HEK293 (cell line): ENCODE measurements around the gene A2ML1.

Source experiments
- BCL11A ChIP-seq: fragments of 450-650 bp; formaldehyde crosslinking; IDR thresholded peaks from 2 replicates; pipeline ENCODE4 v1.5.1; 2016; ENCODE audit warnings: low read depth, missing biosample characterization, missing genetic modification characterization
- KLF10 ChIP-seq: fragments of 450-650 bp; IDR thresholded peaks from 2 replicates; pipeline ENCODE4 v1.5.1; 2018; ENCODE audit warnings: missing biosample characterization, mild to moderate bottlenecking, missing genetic modification characterization
- PBX3 ChIP-seq: sonication (generic); formaldehyde crosslinking; IDR thresholded peaks from 2 replicates; pipeline ENCODE4 v1.8.1; 2022; ENCODE audit warnings: mild to moderate bottlenecking, moderate library complexity, missing genetic modification reagents
- PRDM2 ChIP-seq: fragments of 450-650 bp; formaldehyde crosslinking; IDR thresholded peaks from 2 replicates; pipeline ENCODE4 v1.5.1; 2016; ENCODE audit warnings: missing biosample characterization, missing genetic modification characterization, borderline replicate concordance
- PRDM4 ChIP-seq: fragments of 450-650 bp; formaldehyde crosslinking; IDR thresholded peaks from 2 replicates; pipeline ENCODE4 v1.5.1; 2017; ENCODE audit warnings: missing biosample characterization, missing genetic modification characterization
- REST ChIP-seq: fragments of 450-650 bp; formaldehyde crosslinking; IDR thresholded peaks from 2 replicates; pipeline ENCODE4 v1.5.1; 2016; ENCODE audit warnings: missing biosample characterization, missing genetic modification characterization
- TCF7L2 ChIP-seq: IDR thresholded peaks from 2 replicates; pipeline ENCODE4 v1.6.1; 2011; ENCODE audit warnings: low read depth, mild to moderate bottlenecking, inconsistent platforms, low read length, moderate library complexity, borderline replicate concordance
- ZFP41 ChIP-seq: fragments of 450-650 bp; formaldehyde crosslinking; IDR thresholded peaks from 2 replicates; pipeline ENCODE4 v1.5.1; 2016; ENCODE audit warnings: missing biosample characterization, missing genetic modification characterization, borderline replicate concordance
- ZNF174 ChIP-seq: fragments of 450-650 bp; formaldehyde crosslinking; IDR thresholded peaks from 2 replicates; pipeline ENCODE4 v1.5.0; 2017; ENCODE audit warnings: missing biosample characterization, mild to moderate bottlenecking, missing genetic modification characterization
- ZNF354C ChIP-seq: fragments of 450-650 bp; formaldehyde crosslinking; IDR thresholded peaks from 2 replicates; pipeline ENCODE4 v1.5.1; 2016; ENCODE audit warnings: missing biosample characterization, missing genetic modification characterization, low read depth, borderline replicate concordance
- ZNF37A ChIP-seq: fragments of 450-650 bp; IDR thresholded peaks from 2 replicates; pipeline ENCODE4 v1.5.1; 2018; ENCODE audit warnings: missing biosample characterization, missing genetic modification characterization
- ZNF394 ChIP-seq: fragments of 450-650 bp; formaldehyde crosslinking; IDR thresholded peaks from 2 replicates; pipeline ENCODE4 v1.5.1; 2016; ENCODE audit warnings: missing biosample characterization, missing genetic modification characterization, mild to moderate bottlenecking, moderate library complexity, borderline replicate concordance
- ZNF521 ChIP-seq: fragments of 450-650 bp; formaldehyde crosslinking; IDR thresholded peaks from 2 replicates; pipeline ENCODE4 v1.5.1; 2017; ENCODE audit warnings: missing biosample characterization, mild to moderate bottlenecking, missing genetic modification characterization
- ZNF555 ChIP-seq: fragments of 450-650 bp; formaldehyde crosslinking; conservative IDR thresholded peaks from 2 replicates; pipeline ENCODE4 v1.5.1; 2017; ENCODE audit warnings: missing biosample characterization, mild to moderate bottlenecking, missing genetic modification characterization, inconsistent platforms
- ZNF639 ChIP-seq: fragments of 450-650 bp; formaldehyde crosslinking; IDR thresholded peaks from 2 replicates; pipeline ENCODE4 v1.5.1; 2016; ENCODE audit warnings: missing biosample characterization, missing genetic modification characterization
- ZNF670 ChIP-seq: fragments of 450-650 bp; formaldehyde crosslinking; IDR thresholded peaks from 2 replicates; pipeline ENCODE4 v1.5.1; 2016; ENCODE audit warnings: missing biosample characterization, missing genetic modification characterization, low read depth
- ZNF747 ChIP-seq: fragments of 450-650 bp; formaldehyde crosslinking; IDR thresholded peaks from 2 replicates; pipeline ENCODE4 v1.5.1; 2016; ENCODE audit warnings: missing biosample characterization, missing genetic modification characterization
- ZNF76 ChIP-seq: fragments of 450-650 bp; formaldehyde crosslinking; IDR thresholded peaks from 2 replicates; pipeline ENCODE4; 2016; ENCODE audit warnings: low read depth, missing biosample characterization, missing genetic modification characterization, borderline replicate concordance
- ZNF768 ChIP-seq: fragments of 450-650 bp; formaldehyde crosslinking; IDR thresholded peaks from 2 replicates; pipeline ENCODE4 v1.5.1; 2018; ENCODE audit warnings: missing biosample characterization, mild to moderate bottlenecking, missing genetic modification characterization
- ZSCAN18 ChIP-seq: fragments of 450-650 bp; formaldehyde crosslinking; IDR thresholded peaks from 2 replicates; pipeline ENCODE4 v1.5.1; 2016; ENCODE audit warnings: missing biosample characterization, missing genetic modification characterization

Gene A2ML1

GRCh38 chr12:8860165-8860961 is 37.9 kb downstream of the A2ML1 start (continued):
- TF ChIP-seq ZNF174 (tag by site-specific recombination) = no peak
- TF ChIP-seq BCL11A = no peak
- no peak for TF ChIP-seq ZNF768
- no peak for TF ChIP-seq ZNF670 (tag by site-specific recombination)
- peak; percentile 53; the same call in 1 of the 2 replicates for TF ChIP-seq TCF7L2
- no peak for TF ChIP-seq ZSCAN18 (tag by site-specific recombination)
- TF ChIP-seq KLF10 (tag by site-specific recombination) = no peak
- TF ChIP-seq ZNF521 (tag by site-specific recombination) = no peak
- no peak for TF ChIP-seq ZNF747 (tag by site-specific recombination)
- no peak for TF ChIP-seq ZNF76
- TF ChIP-seq REST (tag by site-specific recombination) = no peak
- TF ChIP-seq ZNF354C (tag by site-specific recombination) = no peak
- TF ChIP-seq ZNF639 (tag by site-specific recombination) = no peak
- TF ChIP-seq PBX3 (CRISPR knock-in tag) = no peak
- no peak for TF ChIP-seq ZFP41 (tag by site-specific recombination)
- TF ChIP-seq PRDM4 (tag by site-specific recombination) = peak; percentile 36; the same call in 1 of the 2 replicates
- TF ChIP-seq PRDM2 = no peak
- no peak for TF ChIP-seq ZNF37A (tag by site-specific recombination)
- TF ChIP-seq ZNF394 (tag by site-specific recombination) = no peak
- no peak for TF ChIP-seq ZNF555
